Fibroblast of the aortic adventitia (primary cell): ENCODE measurements around the gene SDF4. TPM values are rescaled to one million over a fixed set of nuclear protein-coding genes. Genes with fewer than 3 reads are reported as not detected.

Source experiments
- DNase-seq: peaks from one replicate; pipeline ENCODE4 v3.0.0-alpha.2; 2010; ENCODE audit warnings: low read depth
- H3K4me3 ChIP-seq: 2 replicates; pipeline ENCODE4 v1.5.1; 2011; ENCODE audit warnings: low read depth, mild to moderate bottlenecking, control low read depth, low read length, moderate library complexity
- CTCF ChIP-seq: IDR thresholded peaks from 2 replicates; pipeline ENCODE4 v1.5.1; 2011; ENCODE audit warnings: mild to moderate bottlenecking, low read length, control low read depth, inconsistent platforms; ENCODE audit not compliant: insufficient read depth
- total RNA-seq: library from RNA; depleted of rRNA; stranded (reverse); fragments of >200 nt; gene quantifications from 2 replicates; pipeline ENCODE4 v1.2.3, GENCODE V29; 2012; ENCODE audit warnings: low replicate concordance

The SDF4 gene
- total RNA-seq, 1 donor, result 91.6 TPM

GRCh38 chr1:1274299-1274930 lies 42.6 kb upstream of the SDF4 start:
- no peak for TF ChIP-seq CTCF
- H3K4me3 ChIP-seq, result peak overlapping the region; percentile 77
- DNase-seq, result no peak

GRCh38 chr1:1273512-1274298 lies 41.9 kb upstream of the SDF4 start, which contains the start of gene UBE2J2:
Gene UBE2J2, minus strand, starts transcription at chr1:1273854. Its CDS starts 5,862 bp downstream, at chr1:1267992.
- no peak for TF ChIP-seq CTCF
- DNase-seq, result peak; percentile 90
- peak within 1 kb of the TSS; percentile 87 for H3K4me3 ChIP-seq

GRCh38 chr1:1273209-1273511 lies 41.4 kb upstream of the SDF4 start:
- no peak for TF ChIP-seq CTCF
- no peak for DNase-seq
- H3K4me3 ChIP-seq, result peak overlapping the region; percentile 87

- no peak for DNase-seq
- TF ChIP-seq CTCF, result no peak
- peak overlapping the region; percentile 87 for H3K4me3 ChIP-seq
These were observed 40.8 kb upstream of the SDF4 start for GRCh38 chr1:1272341-1273208.

- peak; percentile 75 for DNase-seq
- no peak for TF ChIP-seq CTCF
- H3K4me3 ChIP-seq, result peak overlapping the region; percentile 52
These were observed 39.0 kb upstream of the SDF4 start for GRCh38 chr1:1270813-1271212.

- H3K4me3 ChIP-seq, result no peak overlapping the region
- no peak for TF ChIP-seq CTCF
- DNase-seq, result no peak
These were observed 36.5 kb upstream of the SDF4 start for GRCh38 chr1:1268284-1268682.
